ENCODE measurements around the gene TRERF1. TPM values are rescaled to one million over a fixed set of nuclear protein-coding genes. Genes with fewer than 3 reads are reported as not detected.

Gene TRERF1
- total RNA-seq, 1 donor from 2014 or later, result 8.3 TPM

DNA sequence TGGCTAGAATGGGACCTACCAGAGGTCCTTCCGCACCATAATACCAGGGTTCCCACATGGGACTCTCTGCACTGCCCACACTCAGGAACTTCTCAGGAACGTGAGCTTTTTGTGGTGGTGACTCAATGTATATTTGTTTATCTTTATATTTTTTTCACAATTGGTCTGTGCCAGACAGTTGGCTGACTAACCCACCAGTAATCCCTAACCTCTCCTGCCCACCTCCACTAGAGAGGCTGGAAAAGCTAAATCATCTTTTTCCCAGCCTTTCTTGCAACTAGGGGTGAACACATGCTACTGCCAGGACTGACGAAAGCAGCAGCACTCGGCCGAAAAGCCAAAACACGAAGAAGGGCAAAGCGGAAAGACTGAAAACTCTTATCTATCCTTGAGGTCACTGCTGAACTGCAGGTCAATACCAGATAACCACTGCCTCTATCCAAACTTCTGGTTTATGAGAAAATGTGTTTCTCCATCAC lies 112.9 kb downstream of the TRERF1 start:
- Mint-ChIP-seq H3K27me3 (ENCODE audit: insufficient read depth, low read depth) (peaks cover 2% of the 10 kb centered on the region), H3K36me3 (no peaks in the 10 kb centered on the region), H3K27ac (no peak overlapping the region), H3K4me1 (peaks cover 2% of the 10 kb centered on the region), H3K4me3 (no peak overlapping the region), H3K9me3 (no peaks in the 10 kb centered on the region)
- H4K20me1 ChIP-seq (ENCODE audit: low read depth), result peaks cover 12% of the 10 kb centered on the region
- no peaks in the 10 kb centered on the region for H3K36me3 ChIP-seq
- TF ChIP-seq EZH2phosphoT487 (IDR thresholded peaks at IDR 0.05) (no peak), CTCF (IDR thresholded peaks at IDR 0.05) (no peak), EZH2 (IDR thresholded peaks at IDR 0.05) (no peak)
- H3K9ac ChIP-seq, result no peak overlapping the region
- no peak overlapping the region for H3K4me2 ChIP-seq
- no peaks in the 10 kb centered on the region for H3K4me1 ChIP-seq
- no peak overlapping the region for H3K27ac ChIP-seq
- no peak overlapping the region for H2AFZ ChIP-seq (replicated peaks)
- peaks cover 8% of the 10 kb centered on the region for H3K79me2 ChIP-seq (ENCODE audit: low read depth)
- no peak for DNase-seq (ENCODE audit: low spot score)
- no peak overlapping the region for H3K4me3 ChIP-seq
- no peaks in the 10 kb centered on the region for H3K9me3 ChIP-seq (ENCODE audit: low read depth)
- no peaks in the 10 kb centered on the region for H3K27me3 ChIP-seq
- no peaks in the 10 kb centered on the region for H3F3A ChIP-seq (ENCODE audit: low read depth)

DNA sequence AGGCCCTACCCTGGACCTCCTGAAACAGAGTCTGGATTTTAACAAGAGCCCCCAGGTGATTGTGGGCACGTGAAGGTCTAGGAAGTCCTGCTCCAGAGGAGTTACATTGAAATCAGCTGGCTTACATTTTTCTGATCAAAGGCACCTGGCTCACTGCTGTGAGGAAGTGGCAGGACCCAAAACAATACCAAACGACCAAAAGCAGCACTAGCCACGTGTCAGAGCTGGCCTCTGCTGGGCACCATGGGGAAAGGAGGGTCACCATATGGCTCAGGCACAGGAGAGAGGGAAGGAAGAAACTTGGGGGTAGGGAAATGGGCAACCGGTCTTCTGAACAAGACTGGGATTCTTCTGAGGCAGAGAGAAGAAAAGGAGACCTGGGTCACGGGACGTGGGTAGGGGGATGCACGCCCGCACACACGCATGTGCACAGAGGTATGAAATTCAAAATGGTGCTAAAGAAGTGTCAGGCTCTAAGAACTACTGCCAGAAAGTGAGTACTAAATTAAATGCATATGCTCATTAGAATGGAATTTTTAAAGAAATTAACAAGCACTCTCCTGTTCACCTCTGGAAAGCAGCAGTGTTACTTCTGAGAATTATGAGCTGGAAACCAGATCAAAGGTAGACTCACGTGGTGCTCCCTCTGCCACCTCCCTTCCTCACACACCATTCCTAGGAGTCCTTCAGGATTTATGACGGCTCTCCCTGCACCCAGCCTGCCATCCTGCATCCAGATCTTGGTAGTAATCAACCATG lies 113.6 kb downstream of the TRERF1 start:
- no peaks in the 10 kb centered on the region for H3K36me3 Mint-ChIP-seq
- H3K4me3 Mint-ChIP-seq, result no peak overlapping the region
- peaks cover 8% of the 10 kb centered on the region for H3K79me2 ChIP-seq (ENCODE audit: low read depth)

DNA sequence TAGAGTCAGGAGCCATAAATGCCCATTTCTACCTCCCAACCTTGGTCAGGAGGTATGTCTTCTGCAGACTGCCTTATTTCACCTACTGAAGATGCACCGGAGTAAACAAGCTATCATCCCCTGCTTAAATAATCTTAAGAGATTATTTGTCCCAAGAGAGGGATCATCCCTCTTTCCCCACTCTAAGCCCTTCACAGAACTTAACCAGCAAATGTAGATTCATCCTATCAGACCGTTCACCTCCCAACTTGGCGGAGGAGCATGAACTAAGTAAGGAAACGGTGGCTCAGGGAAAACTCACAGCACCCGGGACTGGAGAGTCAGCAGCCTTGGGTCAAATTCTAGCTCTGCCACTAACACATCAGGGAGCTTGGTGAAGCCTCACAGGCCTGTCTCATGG lies 115.3 kb downstream of the TRERF1 start:
- H3K4me1 Mint-ChIP-seq, result peaks cover 2% of the 10 kb centered on the region
- no peak for TF ChIP-seq CTCF (IDR thresholded peaks at IDR 0.05)
- TF ChIP-seq EZH2 (IDR thresholded peaks at IDR 0.05), result no peak
- TF ChIP-seq EZH2phosphoT487 (IDR thresholded peaks at IDR 0.05), result no peak
- no peak for DNase-seq (ENCODE audit: low spot score)
- Histone ChIP-seq H3K4me2 (no peak overlapping the region), H4K20me1 (ENCODE audit: low read depth) (peaks cover 15% of the 10 kb centered on the region), H3F3A (ENCODE audit: low read depth) (no peaks in the 10 kb centered on the region), H3K4me1 (no peaks in the 10 kb centered on the region), H2AFZ (replicated peaks) (no peak overlapping the region), H3K27ac (no peak overlapping the region), H3K4me3 (no peak overlapping the region), H3K36me3 (no peaks in the 10 kb centered on the region), H3K27me3 (no peaks in the 10 kb centered on the region), H3K9ac (no peak overlapping the region), H3K79me2 (ENCODE audit: low read depth) (peaks cover 11% of the 10 kb centered on the region), H3K9me3 (ENCODE audit: low read depth) (no peaks in the 10 kb centered on the region)
- no peaks in the 10 kb centered on the region for H3K9me3 Mint-ChIP-seq
- H3K36me3 Mint-ChIP-seq, result no peaks in the 10 kb centered on the region
- peaks cover 5% of the 10 kb centered on the region for H3K27me3 Mint-ChIP-seq (ENCODE audit: insufficient read depth, low read depth)
- H3K27ac Mint-ChIP-seq, result no peak overlapping the region
- H3K4me3 Mint-ChIP-seq, result no peak overlapping the region

More for the DNA sequence above, 113.6 kb downstream of the TRERF1 start:
- Histone ChIP-seq H3K27ac (no peak overlapping the region), H3K36me3 (no peaks in the 10 kb centered on the region), H3K9ac (no peak overlapping the region), H3K9me3 (ENCODE audit: low read depth) (no peaks in the 10 kb centered on the region), H3K4me3 (no peak overlapping the region), H3K4me1 (no peaks in the 10 kb centered on the region), H3K27me3 (no peaks in the 10 kb centered on the region), H3K4me2 (no peak overlapping the region), H2AFZ (replicated peaks) (no peak overlapping the region), H3F3A (ENCODE audit: low read depth) (no peaks in the 10 kb centered on the region), H4K20me1 (ENCODE audit: low read depth) (peaks cover 15% of the 10 kb centered on the region)
- DNase-seq (ENCODE audit: low spot score), result no peak
- H3K27me3 Mint-ChIP-seq (ENCODE audit: insufficient read depth, low read depth), result peaks cover 2% of the 10 kb centered on the region
- no peak overlapping the region for H3K27ac Mint-ChIP-seq
- H3K9me3 Mint-ChIP-seq, result no peaks in the 10 kb centered on the region
- no peak for TF ChIP-seq CTCF (IDR thresholded peaks at IDR 0.05)
- peaks cover 2% of the 10 kb centered on the region for H3K4me1 Mint-ChIP-seq
